GM19193 (cell line): Measurements from ENCODE around the gene CDC26.

Experiments used
- POLR2A ChIP-seq: IDR thresholded peaks from 4 replicates; pipeline ENCODE4 v1.6.1; 2011; ENCODE audit not compliant: insufficient read depth, insufficient read length; ENCODE audit errors: extremely low read depth

The CDC26 gene

GRCh38 chr9:113261917-113262671, 13.3 kb downstream of the CDC26 start:
- no peak for TF ChIP-seq POLR2A

- no peak for TF ChIP-seq POLR2A
Measured at GRCh38 chr9:113258282-113258681, 17.1 kb downstream of the CDC26 start.

- TF ChIP-seq POLR2A = no peak
Measured at GRCh38 chr9:113257863-113258262, 17.5 kb downstream of the CDC26 start.

- no peak for TF ChIP-seq POLR2A
Measured at GRCh38 chr9:113255438-113255837, 19.9 kb downstream of the CDC26 start.

- TF ChIP-seq POLR2A = no peak
Measured at GRCh38 chr9:113254991-113255390, 20.4 kb downstream of the CDC26 start.

- TF ChIP-seq POLR2A = no peak
Measured at GRCh38 chr9:113250807-113251206, 24.6 kb downstream of the CDC26 start.

GRCh38 chr9:113247640-113248039, 27.7 kb downstream of the CDC26 start:
- TF ChIP-seq POLR2A = no peak

- no peak for TF ChIP-seq POLR2A
Measured at GRCh38 chr9:113246928-113247327, 28.4 kb downstream of the CDC26 start.

GRCh38 chr9:113245894-113246293, 29.5 kb downstream of the CDC26 start:
- no peak for TF ChIP-seq POLR2A

GRCh38 chr9:113244556-113244955, 30.8 kb downstream of the CDC26 start:
- no peak for TF ChIP-seq POLR2A

GRCh38 chr9:113241161-113241560, 34.2 kb downstream of the CDC26 start:
- no peak for TF ChIP-seq POLR2A

GRCh38 chr9:113238859-113239232, 36.5 kb downstream of the CDC26 start:
- no peak for TF ChIP-seq POLR2A

- no peak for TF ChIP-seq POLR2A
Measured at GRCh38 chr9:113238202-113238858, 37.0 kb downstream of the CDC26 start.

GRCh38 chr9:113237026-113237425, 38.3 kb downstream of the CDC26 start:
- no peak for TF ChIP-seq POLR2A

GRCh38 chr9:113231701-113232100, 43.7 kb downstream of the CDC26 start:
- TF ChIP-seq POLR2A = no peak

- no peak for TF ChIP-seq POLR2A
Measured at GRCh38 chr9:113228130-113228665, 47.2 kb downstream of the CDC26 start.
